ENCODE results near the gene HEBP2. TPM values are rescaled to one million over a fixed set of nuclear protein-coding genes. Genes with fewer than 3 reads are reported as not detected.

HEBP2 gene
- total RNA-seq, 1 donor from 2014 or later, result 101 TPM

DNA sequence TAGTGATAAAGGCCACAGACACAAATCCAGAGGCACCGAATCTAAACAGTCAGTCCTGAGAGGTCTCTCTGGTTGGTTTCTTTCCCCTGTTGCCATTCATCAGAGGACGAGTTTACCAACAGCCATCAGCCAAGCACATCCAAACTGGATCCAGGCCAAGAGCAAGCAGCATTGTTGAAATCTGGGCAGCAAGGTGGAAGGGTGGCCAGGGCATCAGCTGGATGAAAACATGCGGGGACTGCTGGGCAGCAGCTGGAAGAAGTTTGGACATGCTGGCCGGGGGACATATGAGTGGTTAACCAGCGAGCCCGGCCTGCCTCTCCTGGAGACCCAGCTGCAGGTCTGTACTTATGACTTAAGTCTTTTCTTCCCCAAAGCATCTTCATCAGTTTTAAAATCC, 26.2 kb upstream of the HEBP2 start, which contains the start of gene SMIM28:
Gene SMIM28, plus strand, starts transcription at position 62 of the 400 bp plus-strand sequence. Its CDS starts 168 bp downstream, at position 230.
- TF ChIP-seq, protein P1, sequence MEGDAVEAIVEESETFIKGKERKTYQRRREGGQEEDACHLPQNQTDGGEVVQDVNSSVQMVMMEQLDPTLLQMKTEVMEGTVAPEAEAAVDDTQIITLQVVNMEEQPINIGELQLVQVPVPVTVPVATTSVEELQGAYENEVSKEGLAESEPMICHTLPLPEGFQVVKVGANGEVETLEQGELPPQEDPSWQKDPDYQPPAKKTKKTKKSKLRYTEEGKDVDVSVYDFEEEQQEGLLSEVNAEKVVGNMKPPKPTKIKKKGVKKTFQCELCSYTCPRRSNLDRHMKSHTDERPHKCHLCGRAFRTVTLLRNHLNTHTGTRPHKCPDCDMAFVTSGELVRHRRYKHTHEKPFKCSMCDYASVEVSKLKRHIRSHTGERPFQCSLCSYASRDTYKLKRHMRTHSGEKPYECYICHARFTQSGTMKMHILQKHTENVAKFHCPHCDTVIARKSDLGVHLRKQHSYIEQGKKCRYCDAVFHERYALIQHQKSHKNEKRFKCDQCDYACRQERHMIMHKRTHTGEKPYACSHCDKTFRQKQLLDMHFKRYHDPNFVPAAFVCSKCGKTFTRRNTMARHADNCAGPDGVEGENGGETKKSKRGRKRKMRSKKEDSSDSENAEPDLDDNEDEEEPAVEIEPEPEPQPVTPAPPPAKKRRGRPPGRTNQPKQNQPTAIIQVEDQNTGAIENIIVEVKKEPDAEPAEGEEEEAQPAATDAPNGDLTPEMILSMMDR (IDR thresholded peaks at IDR 0.05; ENCODE audit: borderline replicate concordance), result no peak
- intact Hi-C loops (cut with micrococcal nuclease), result no loop called here
- Histone ChIP-seq H3K27me3 (ENCODE audit: low read depth) (no peaks in the 10 kb centered on the region), H3K27ac (replicated peaks) (no peak within 1 kb of the TSS), H3K4me3 (no peak within 1 kb of the TSS), H3K36me3 (no peaks in the 10 kb centered on the region), H3K9me3 (replicated peaks) (no peaks in the 10 kb centered on the region), H3K4me1 (no peaks in the 10 kb centered on the region)
- no peak for DNase-seq

DNA sequence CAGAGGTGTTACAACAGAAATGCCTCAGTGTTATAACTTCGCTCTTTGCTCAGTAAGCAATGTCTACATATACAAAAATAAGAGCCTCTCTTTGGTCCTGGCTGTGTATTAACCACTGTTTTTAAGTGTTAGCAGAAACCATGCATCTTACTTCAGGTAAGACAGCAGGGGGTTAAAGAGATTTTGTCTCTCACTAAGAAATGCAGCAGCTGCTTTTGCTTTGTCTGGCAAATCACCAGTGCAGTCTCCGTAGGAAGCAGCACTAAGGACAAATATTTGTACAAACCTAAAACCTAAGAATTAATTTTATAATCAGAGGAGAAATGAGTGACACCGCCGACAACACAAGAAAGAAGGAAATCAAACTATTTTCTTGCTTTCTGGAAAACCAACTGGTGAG, 25.6 kb upstream of the HEBP2 start:
- no peak for DNase-seq
- TF ChIP-seq, protein P1 (IDR thresholded peaks at IDR 0.05; ENCODE audit: borderline replicate concordance), result no peak
- intact Hi-C loops (cut with micrococcal nuclease), result no loop called here

DNA sequence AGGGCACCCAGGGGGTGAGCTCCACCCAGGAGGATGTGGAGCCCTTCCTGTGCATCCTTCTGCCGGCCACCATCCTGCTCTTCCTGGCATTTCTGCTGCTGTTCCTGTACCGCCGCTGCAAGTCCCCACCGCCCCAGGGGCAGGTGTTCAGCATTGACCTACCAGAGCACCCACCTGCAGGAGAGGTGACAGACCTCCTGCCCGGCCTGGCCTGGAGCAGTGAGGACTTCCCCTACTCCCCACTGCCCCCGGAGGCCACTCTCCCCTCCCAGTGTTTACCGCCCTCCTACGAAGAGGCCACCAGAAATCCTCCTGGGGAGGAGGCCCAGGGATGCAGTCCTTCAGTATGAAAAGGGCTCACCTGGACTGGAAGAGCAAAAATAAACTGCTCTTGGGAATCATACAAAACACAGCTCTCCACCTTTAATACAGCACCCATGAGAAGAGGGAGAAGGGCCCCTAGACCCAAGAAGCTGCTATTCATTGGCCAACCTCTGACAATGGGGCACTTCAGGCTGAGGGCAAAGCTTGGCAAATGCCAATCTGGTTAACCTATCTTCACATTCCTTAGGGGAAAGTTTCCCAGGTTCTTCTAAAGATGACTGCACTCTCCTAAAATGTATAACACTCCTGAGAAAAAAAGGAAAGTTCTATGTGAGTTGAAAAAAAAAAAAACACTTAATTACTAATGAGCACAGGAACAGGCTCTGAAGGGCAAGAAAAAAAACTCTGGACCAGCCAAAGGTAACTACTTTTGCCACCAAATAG, 21.3 kb upstream of the HEBP2 start:
- no peak overlapping the region for H3K27ac ChIP-seq (replicated peaks)
- H3K4me1 ChIP-seq, result no peaks in the 10 kb centered on the region
- no peaks in the 10 kb centered on the region for H3K27me3 ChIP-seq (ENCODE audit: low read depth)
- DNase-seq, result no peak
- H3K9me3 ChIP-seq (replicated peaks), result no peaks in the 10 kb centered on the region
- H3K36me3 ChIP-seq, result no peaks in the 10 kb centered on the region
- no peak overlapping the region for H3K4me3 ChIP-seq
- intact Hi-C loops (cut with micrococcal nuclease), result no loop called here
- TF ChIP-seq, protein P1 (IDR thresholded peaks at IDR 0.05; ENCODE audit: borderline replicate concordance), result no peak

More for the DNA sequence above, 25.6 kb upstream of the HEBP2 start:
- no peak overlapping the region for H3K27ac ChIP-seq (replicated peaks)
- H3K4me1 ChIP-seq, result no peaks in the 10 kb centered on the region
- no peaks in the 10 kb centered on the region for H3K36me3 ChIP-seq
- H3K27me3 ChIP-seq (ENCODE audit: low read depth), result no peaks in the 10 kb centered on the region
- no peak overlapping the region for H3K4me3 ChIP-seq
- H3K9me3 ChIP-seq (replicated peaks), result no peaks in the 10 kb centered on the region

DNA sequence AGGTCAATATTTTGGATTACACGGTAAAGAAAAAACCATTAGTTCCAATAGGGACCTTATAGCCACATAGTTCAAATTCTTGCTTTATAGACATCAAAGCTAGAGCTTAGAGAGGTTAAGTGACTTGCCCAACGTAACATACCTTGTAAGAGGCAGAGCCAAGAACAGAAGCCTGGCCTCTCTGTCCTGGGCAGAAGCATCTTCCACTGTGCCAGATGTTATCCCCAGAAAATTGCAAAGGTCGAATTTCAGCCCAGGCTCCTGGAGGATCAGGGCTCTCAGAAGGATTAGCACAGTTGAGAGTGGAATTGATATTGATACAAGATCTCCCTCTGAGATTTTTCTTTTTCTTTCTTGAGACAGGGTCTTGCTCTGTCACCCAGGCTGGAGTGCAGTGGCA, 20.2 kb upstream of the HEBP2 start:
- intact Hi-C loops (cut with micrococcal nuclease), result no loop called here
- Histone ChIP-seq H3K36me3 (no peaks in the 10 kb centered on the region), H3K9me3 (replicated peaks) (no peaks in the 10 kb centered on the region), H3K4me1 (no peaks in the 10 kb centered on the region), H3K27me3 (ENCODE audit: low read depth) (no peaks in the 10 kb centered on the region), H3K4me3 (no peak overlapping the region), H3K27ac (replicated peaks) (no peak overlapping the region)
- TF ChIP-seq, protein P1 (IDR thresholded peaks at IDR 0.05; ENCODE audit: borderline replicate concordance), result no peak
- DNase-seq, result no peak

DNA sequence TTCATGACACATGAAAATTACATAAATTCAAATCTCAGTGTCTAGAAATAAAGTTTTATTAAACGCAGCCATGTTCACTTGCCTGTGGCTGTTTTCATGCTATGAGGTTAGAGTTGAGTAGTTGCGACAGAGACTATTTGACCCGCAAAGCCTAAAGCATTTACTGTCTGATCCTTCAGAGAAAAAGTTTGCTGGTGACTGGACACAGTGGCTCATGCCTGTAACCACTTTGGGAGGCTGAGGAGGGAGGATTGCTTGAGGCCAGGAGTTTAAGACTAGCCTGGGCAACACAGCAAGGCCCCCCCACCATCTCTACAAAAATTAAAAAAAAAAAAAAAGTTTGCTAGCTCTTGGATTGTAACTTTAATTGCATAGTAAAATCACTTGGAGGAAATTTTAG, 17.1 kb upstream of the HEBP2 start:
- intact Hi-C loops (cut with micrococcal nuclease), result no loop called here
- TF ChIP-seq, protein P1 (IDR thresholded peaks at IDR 0.05; ENCODE audit: borderline replicate concordance), result no peak
- no peaks in the 10 kb centered on the region for H3K4me1 ChIP-seq
- H3K27ac ChIP-seq (replicated peaks), result no peak overlapping the region
- H3K4me3 ChIP-seq, result no peak overlapping the region
- DNase-seq, result no peak
- no peaks in the 10 kb centered on the region for H3K9me3 ChIP-seq (replicated peaks)
- H3K36me3 ChIP-seq, result no peaks in the 10 kb centered on the region
- H3K27me3 ChIP-seq (ENCODE audit: low read depth), result no peaks in the 10 kb centered on the region

All from left ventricle myocardium inferior (tissue), 1 donor.